H9 (cell line): ENCODE results near the gene LAMB4. TPM values are rescaled to one million over a fixed set of nuclear protein-coding genes. Genes with fewer than 3 reads are reported as not detected.

Source experiments
- DNase-seq: peaks from one replicate; pipeline ENCODE4 v3.0.0-alpha.2; 2017
- H2AFZ ChIP-seq: one replicate; pipeline ENCODE4 v1.6.1; 2013; ENCODE audit warnings: mild to moderate bottlenecking, low read length, control low read depth, moderate library complexity
- H2AK5ac ChIP-seq: 2 replicates; pipeline ENCODE4 v1.6.1; 2013; ENCODE audit warnings: low read length, control low read depth, mixed read lengths; ENCODE audit not compliant: insufficient read length
- H2BK120ac ChIP-seq: one replicate; pipeline ENCODE4 v1.6.1; 2013; ENCODE audit warnings: low read depth, mild to moderate bottlenecking, low read length, control low read depth, inconsistent platforms; ENCODE audit not compliant: poor library complexity, severe bottlenecking
- H2BK12ac ChIP-seq: 2 replicates; pipeline ENCODE4 v1.6.1; 2013; ENCODE audit warnings: low read length, control low read depth, mixed read lengths, low read depth; ENCODE audit not compliant: insufficient read length
- H2BK15ac ChIP-seq: 2 replicates; pipeline ENCODE4 v1.6.1; 2013; ENCODE audit warnings: low read depth, low read length, control low read depth
- H2BK20ac ChIP-seq: one replicate; pipeline ENCODE4 v1.6.1; 2013; ENCODE audit warnings: low read depth, mild to moderate bottlenecking, low read length, control low read depth, inconsistent platforms; ENCODE audit not compliant: poor library complexity, severe bottlenecking
- H2BK5ac ChIP-seq: 2 replicates; pipeline ENCODE4 v1.6.1; 2013; ENCODE audit warnings: low read length, control low read depth, mixed read lengths; ENCODE audit not compliant: insufficient read length
- H3K14ac ChIP-seq: 2 replicates; pipeline ENCODE4 v1.6.1; 2013; ENCODE audit warnings: low read length, control low read depth; ENCODE audit not compliant: insufficient read depth
- H3K18ac ChIP-seq: 2 replicates; pipeline ENCODE4 v1.6.1; 2013; ENCODE audit warnings: low read depth, mild to moderate bottlenecking, mixed read lengths, low read length, control low read depth; ENCODE audit not compliant: insufficient read length
- H3K23ac ChIP-seq: 2 replicates; pipeline ENCODE4 v1.6.1; 2013; ENCODE audit warnings: low read length, control low read depth, mixed read lengths, low read depth; ENCODE audit not compliant: insufficient read length
- H3K23me2 ChIP-seq: 2 replicates; pipeline ENCODE4 v1.6.1; 2013; ENCODE audit warnings: low read depth, mild to moderate bottlenecking, mixed read lengths, low read length, control low read depth; ENCODE audit not compliant: insufficient read length, poor library complexity, severe bottlenecking
- H3K27ac ChIP-seq: 2 replicates; pipeline ENCODE4 v1.5.1; 2013; ENCODE audit warnings: low read length, control low read depth, mixed read lengths, low read depth; ENCODE audit not compliant: insufficient read length
- H3K27me3 ChIP-seq: 2 replicates; pipeline ENCODE4 v1.6.1; 2013; ENCODE audit warnings: low read length, control low read depth, inconsistent platforms; ENCODE audit not compliant: insufficient read depth
- H3K4ac ChIP-seq: 2 replicates; pipeline ENCODE4 v1.6.1; 2013; ENCODE audit warnings: low read depth, mild to moderate bottlenecking, control low read depth, inconsistent platforms, low read length, moderate library complexity
- H3K4me1 ChIP-seq: 2 replicates; pipeline ENCODE4 v1.6.1; 2013; ENCODE audit warnings: low read length, control low read depth, inconsistent platforms; ENCODE audit not compliant: insufficient read depth
- H3K4me2 ChIP-seq: 2 replicates; pipeline ENCODE4 v1.6.1; 2013; ENCODE audit warnings: low read length, control low read depth, mixed read lengths; ENCODE audit not compliant: insufficient read length, insufficient read depth
- H3K56ac ChIP-seq: 2 replicates; pipeline ENCODE4 v1.6.1; 2013; ENCODE audit warnings: low read depth, mild to moderate bottlenecking, mixed read lengths, low read length, control low read depth; ENCODE audit not compliant: insufficient read length
- H3K79me1 ChIP-seq: 2 replicates; pipeline ENCODE4 v1.6.1; 2013; ENCODE audit warnings: low read depth, mild to moderate bottlenecking, moderate library complexity, low read length, control low read depth, inconsistent platforms; ENCODE audit not compliant: insufficient read depth, poor library complexity, severe bottlenecking
- H3K79me2 ChIP-seq: 2 replicates; pipeline ENCODE4 v1.6.1; 2013; ENCODE audit warnings: low read length, control low read depth, inconsistent platforms; ENCODE audit not compliant: insufficient read depth
- H3K9ac ChIP-seq: 2 replicates; pipeline ENCODE4 v1.6.1; 2013; ENCODE audit warnings: low read length, control low read depth, mixed read lengths; ENCODE audit not compliant: insufficient read length; ENCODE audit errors: extremely low read depth
- H3K9me3 ChIP-seq: one replicate; pipeline ENCODE4 v1.6.1; 2013; ENCODE audit warnings: low read depth, low read length, inconsistent platforms; ENCODE audit not compliant: control insufficient read depth
- H3T11ph ChIP-seq: one replicate; pipeline ENCODE4 v1.6.1; 2013; ENCODE audit warnings: mild to moderate bottlenecking, low read length, control low read depth, inconsistent platforms
- H4K20me1 ChIP-seq: one replicate; pipeline ENCODE4 v1.6.1; 2013; ENCODE audit not compliant: control insufficient read depth, insufficient read length, insufficient read depth
- H4K5ac ChIP-seq: 2 replicates; pipeline ENCODE4 v1.6.1; 2013; ENCODE audit warnings: low read depth, mild to moderate bottlenecking, mixed read lengths, low read length, control low read depth; ENCODE audit not compliant: insufficient read length
- H4K8ac ChIP-seq: replicated peaks from 2 replicates; pipeline ENCODE4 v1.6.1; 2013; ENCODE audit warnings: low read length, control low read depth, mixed read lengths, low read depth; ENCODE audit not compliant: insufficient read length
- H4K91ac ChIP-seq: 2 replicates; pipeline ENCODE4 v1.6.1; 2013; ENCODE audit warnings: low read depth, mild to moderate bottlenecking, moderate library complexity, mixed read lengths, low read length, control low read depth; ENCODE audit not compliant: insufficient read length
- H3K27ac Mint-ChIP-seq, 3 experiments: 2 replicates in 2 of 3; 3 replicates in 1 of 3; pipeline ENCODE4 v1.8.0; 2020 to 2021; ENCODE audit warnings: mixed read lengths in 3 of 3, mild to moderate bottlenecking in 1 of 3, moderate library complexity in 1 of 3
- H3K27me3 Mint-ChIP-seq: 2 replicates; pipeline ENCODE4 v1.8.0; 2021; ENCODE audit warnings: low read depth, mild to moderate bottlenecking, moderate library complexity, mixed read lengths
- H3K36me3 Mint-ChIP-seq, 3 experiments: 2 replicates in 2 of 3; 3 replicates in 1 of 3; pipeline ENCODE4 v1.8.0; 2020 to 2021; ENCODE audit warnings: low read depth in 3 of 3, mixed read lengths in 3 of 3; ENCODE audit not compliant: insufficient read depth in 1 of 3
- H3K4me1 Mint-ChIP-seq, 2 experiments: 2 replicates each; pipeline ENCODE4 v1.8.0; 2020; ENCODE audit warnings: mixed read lengths in 2 of 2
- H3K4me3 Mint-ChIP-seq, 2 experiments: 2 replicates in 1 of 2; 3 replicates in 1 of 2; pipeline ENCODE4 v1.8.0; 2020 to 2021; ENCODE audit warnings: mild to moderate bottlenecking in 2 of 2, mixed read lengths in 2 of 2, moderate library complexity in 1 of 2
- H3K9me3 Mint-ChIP-seq, 2 experiments: 2 replicates in 1 of 2; 3 replicates in 1 of 2; pipeline ENCODE4 v1.8.0; 2020; ENCODE audit warnings: mild to moderate bottlenecking in 2 of 2, mixed read lengths in 2 of 2, moderate library complexity in 1 of 2
- CTCF ChIP-seq: fragments of 200-600 bp; sonication (generic); conservative IDR thresholded peaks from 3 replicates; pipeline ENCODE4 v1.8.0; 2021; ENCODE audit warnings: antibody characterized with exemption, mild to moderate bottlenecking
- WGBS: extraction: QIAGEN DNeasy Blood & Tissue Kit; methylation state at CpG from one replicate; pipeline ENCODE4 v1.1.7; 2013; ENCODE audit warnings: missing lambda C conversion rate, low lambda C conversion rate, mixed read lengths; ENCODE audit not compliant: insufficient read length; ENCODE audit errors: extremely low coverage; 5-methylcytosine and 5-hydroxymethylcytosine counted together
- total RNA-seq: library from RNA; stranded (reverse); gene quantifications from 2 replicates; pipeline ENCODE4 v1.2.1, GENCODE V29; 2021

The LAMB4 gene
- total RNA-seq, 1 experiment from 2014 or later = not detected

GRCh38 chr7:108094933-108095710, 35.0 kb downstream of the LAMB4 start:
- Mint-ChIP-seq H3K4me1 (peaks cover 3 to 10% of the 10 kb centered on the region in 2 experiments), H3K4me3 (no peak overlapping the region), H3K36me3 (no peaks in the 10 kb centered on the region), H3K27ac (0 out of 7 replicates have a peak overlapping the region, but pooled peaks of 2 of the 3 experiments have one; percentile 4 to 6), H3K27me3 (no peaks in the 10 kb centered on the region; the same call in 1 of the 2 replicates), H3K9me3 (no peaks in the 10 kb centered on the region)
- H3K14ac ChIP-seq = no peak overlapping the region
- TF ChIP-seq CTCF = no peak
- H3K23me2 ChIP-seq = no peaks in the 10 kb centered on the region
- no peak overlapping the region for H4K8ac ChIP-seq
- H3K4ac ChIP-seq = no peak overlapping the region
- no peak overlapping the region for H3K23ac ChIP-seq
- no peak overlapping the region for H2AK5ac ChIP-seq
- H3K9me3 ChIP-seq = no peaks in the 10 kb centered on the region
- no peaks in the 10 kb centered on the region for H4K20me1 ChIP-seq
- no peak overlapping the region for H2BK15ac ChIP-seq
- no peak overlapping the region for H2BK12ac ChIP-seq
- no peak overlapping the region for H4K5ac ChIP-seq
- no peaks in the 10 kb centered on the region for H3K27me3 ChIP-seq
- H2BK5ac ChIP-seq = no peak overlapping the region
- H3K4me2 ChIP-seq = no peak overlapping the region
- no peaks in the 10 kb centered on the region for H3K79me1 ChIP-seq
- no peak overlapping the region for H3K56ac ChIP-seq
- H3K79me2 ChIP-seq = no peaks in the 10 kb centered on the region
- H3K9ac ChIP-seq = no peak overlapping the region
- H2AFZ ChIP-seq = no peak overlapping the region
- no peak overlapping the region for H3K18ac ChIP-seq
- H3K4me1 ChIP-seq = no peaks in the 10 kb centered on the region
- WGBS = no CpG with 5 or more reads among the region's 7 CpGs
- H2BK120ac ChIP-seq = no peak overlapping the region
- no peak for DNase-seq
- no peak overlapping the region for H2BK20ac ChIP-seq
- no peak overlapping the region for H4K91ac ChIP-seq
- no peak overlapping the region for H3T11ph ChIP-seq
- no peak overlapping the region for H3K27ac ChIP-seq
